ENCODE results near the gene RXRG.

The RXRG gene

GRCh38 chr1:165434281-165434680, 10.6 kb downstream of the RXRG start:
- TF ChIP-seq TAF1 (IDR thresholded peaks at IDR 0.05; ENCODE audit: borderline replicate concordance, insufficient read depth, low read length) (no peak), FOXP2 (optimal IDR thresholded peaks at IDR 0.05; ENCODE audit: borderline replicate concordance, extremely low read depth, extremely low read length, insufficient read depth) (no peak), REST (IDR thresholded peaks at IDR 0.05; ENCODE audit: insufficient read depth in 1 of 2, low read depth in 2 of 2, low read length in 2 of 2) (no peak), SIN3A (IDR thresholded peaks at IDR 0.05; ENCODE audit: borderline replicate concordance, insufficient read depth, low read length) (no peak), POLR2AphosphoS5 (IDR thresholded peaks at IDR 0.05; ENCODE audit: low read depth, low read length) (no peak)

GRCh38 chr1:165431079-165431478, 13.8 kb downstream of the RXRG start:
- TF ChIP-seq TAF1 (IDR thresholded peaks at IDR 0.05; ENCODE audit: borderline replicate concordance, insufficient read depth, low read length): no peak
- TF ChIP-seq FOXP2 (optimal IDR thresholded peaks at IDR 0.05; ENCODE audit: borderline replicate concordance, extremely low read depth, extremely low read length, insufficient read depth): no peak
- TF ChIP-seq SIN3A (IDR thresholded peaks at IDR 0.05; ENCODE audit: borderline replicate concordance, insufficient read depth, low read length): no peak
- no peak for TF ChIP-seq POLR2AphosphoS5 (IDR thresholded peaks at IDR 0.05; ENCODE audit: low read depth, low read length)
- TF ChIP-seq REST (IDR thresholded peaks at IDR 0.05; ENCODE audit: insufficient read depth in 1 of 2, low read depth in 2 of 2, low read length in 2 of 2): no peak

GRCh38 chr1:165426745-165427144, 18.2 kb downstream of the RXRG start:
- no peak for TF ChIP-seq REST (IDR thresholded peaks at IDR 0.05; ENCODE audit: insufficient read depth in 1 of 2, low read depth in 2 of 2, low read length in 2 of 2)
- TF ChIP-seq POLR2AphosphoS5 (IDR thresholded peaks at IDR 0.05; ENCODE audit: low read depth, low read length): no peak
- no peak for TF ChIP-seq TAF1 (IDR thresholded peaks at IDR 0.05; ENCODE audit: borderline replicate concordance, insufficient read depth, low read length)
- TF ChIP-seq SIN3A (IDR thresholded peaks at IDR 0.05; ENCODE audit: borderline replicate concordance, insufficient read depth, low read length): no peak
- TF ChIP-seq FOXP2 (optimal IDR thresholded peaks at IDR 0.05; ENCODE audit: borderline replicate concordance, extremely low read depth, extremely low read length, insufficient read depth): no peak

- no peak for TF ChIP-seq FOXP2 (optimal IDR thresholded peaks at IDR 0.05; ENCODE audit: borderline replicate concordance, extremely low read depth, extremely low read length, insufficient read depth)
- TF ChIP-seq POLR2AphosphoS5 (IDR thresholded peaks at IDR 0.05; ENCODE audit: low read depth, low read length): no peak
- no peak for TF ChIP-seq REST (IDR thresholded peaks at IDR 0.05; ENCODE audit: insufficient read depth in 1 of 2, low read depth in 2 of 2, low read length in 2 of 2)
- TF ChIP-seq SIN3A (IDR thresholded peaks at IDR 0.05; ENCODE audit: borderline replicate concordance, insufficient read depth, low read length): no peak
- TF ChIP-seq TAF1 (IDR thresholded peaks at IDR 0.05; ENCODE audit: borderline replicate concordance, insufficient read depth, low read length): no peak
Measured at GRCh38 chr1:165425621-165426020, 19.3 kb downstream of the RXRG start.

Measured in PFSK-1 (cell line).